ENCODE results near the gene FYCO1.

Gene FYCO1

GRCh38 chr3:45915059-45915439 is 80.6 kb downstream of the FYCO1 start:
- DNase-seq (ENCODE audit: low read depth) = no peak

GRCh38 chr3:45914362-45915058 is 81.1 kb downstream of the FYCO1 start:
- DNase-seq (ENCODE audit: low read depth) = no peak

- DNase-seq (ENCODE audit: low read depth) = no peak
Measured at GRCh38 chr3:45912435-45912834, 83.2 kb downstream of the FYCO1 start.

GRCh38 chr3:45911511-45912226 is 84.0 kb downstream of the FYCO1 start:
- no peak for DNase-seq (ENCODE audit: low read depth)

- DNase-seq (ENCODE audit: low read depth) = no peak
Measured at GRCh38 chr3:45910892-45911291, 84.7 kb downstream of the FYCO1 start.

- no peak for DNase-seq (ENCODE audit: low read depth)
Measured at GRCh38 chr3:45909542-45909941, 86.1 kb downstream of the FYCO1 start.

- DNase-seq (ENCODE audit: low read depth) = no peak
Measured at GRCh38 chr3:45908761-45909160, 86.9 kb downstream of the FYCO1 start.

GRCh38 chr3:45907769-45908705 is 87.6 kb downstream of the FYCO1 start:
- no peak for DNase-seq (ENCODE audit: low read depth)

GRCh38 chr3:45906681-45907407 is 88.8 kb downstream of the FYCO1 start:
- DNase-seq (ENCODE audit: low read depth) = no peak

- no peak for DNase-seq (ENCODE audit: low read depth)
Measured at GRCh38 chr3:45905755-45906154, 89.9 kb downstream of the FYCO1 start.

- no peak for DNase-seq (ENCODE audit: low read depth)
Measured at GRCh38 chr3:45904931-45905330, 90.7 kb downstream of the FYCO1 start.

- no peak for DNase-seq (ENCODE audit: low read depth)
Measured at GRCh38 chr3:45896956-45897355, 98.7 kb downstream of the FYCO1 start.

- DNase-seq (ENCODE audit: low read depth) = no peak
Measured at GRCh38 chr3:45895686-45896468, 99.7 kb downstream of the FYCO1 start.

- no peak for DNase-seq (ENCODE audit: low read depth)
Measured at GRCh38 chr3:45894015-45894414, 101.6 kb downstream of the FYCO1 start.

- DNase-seq (ENCODE audit: low read depth) = no peak
Measured at GRCh38 chr3:45892161-45892560, 103.5 kb downstream of the FYCO1 start.

- no peak for DNase-seq (ENCODE audit: low read depth)
Measured at GRCh38 chr3:45890405-45890804, 105.2 kb downstream of the FYCO1 start.

GRCh38 chr3:45889337-45889736 is 106.3 kb downstream of the FYCO1 start:
- no peak for DNase-seq (ENCODE audit: low read depth)

GRCh38 chr3:45887759-45888511 is 107.7 kb downstream of the FYCO1 start:
- DNase-seq (ENCODE audit: low read depth) = no peak

GRCh38 chr3:45887285-45887684 is 108.3 kb downstream of the FYCO1 start:
- DNase-seq (ENCODE audit: low read depth) = no peak

- DNase-seq (ENCODE audit: low read depth) = no peak
Measured at GRCh38 chr3:45885979-45886705, 109.5 kb downstream of the FYCO1 start, which contains the start of gene CCR9. TSS of gene CCR9 (plus strand) at chr3:45886543. CDS start at chr3:45894934, 8,391 bp downstream.

All from stimulated activated CD8-positive, alpha-beta memory T cell treated with anti-CD3 and anti-CD28 coated beads, Interleukin-15, amount 100 ng/mL, for 24 hours (primary cell).